ENCODE data around the gene KCNIP4. TPM values are rescaled to one million over a fixed set of nuclear protein-coding genes. Genes with fewer than 3 reads are reported as not detected.

KCNIP4 gene
- polyA plus RNA-seq, 3 donors = 0.09 to 0.25 TPM; not detected in 1

DNA sequence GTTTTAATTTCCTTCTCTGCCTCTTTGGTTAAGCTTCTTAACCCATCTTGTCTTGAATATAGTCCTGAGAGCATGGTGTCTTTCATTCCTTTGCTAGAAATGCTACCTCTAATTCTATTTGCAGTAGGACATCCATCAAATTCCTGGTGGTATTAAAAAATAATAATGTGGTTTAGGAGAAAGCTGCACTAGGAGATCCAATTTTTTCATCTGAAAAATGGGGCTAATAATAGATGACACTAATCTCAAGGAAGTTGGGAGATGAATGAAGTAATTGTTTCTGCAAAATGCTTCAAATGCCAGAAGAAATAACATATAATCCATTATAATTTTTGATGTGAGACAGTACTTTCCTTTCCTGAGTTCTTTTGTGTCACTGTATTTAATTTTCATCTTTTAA is 1053.4 kb downstream of the KCNIP4 start:
- H3K4me1 ChIP-seq (ENCODE audit: control insufficient read depth in 1 of 2, insufficient read depth in 2 of 2, low read length in 2 of 2) = no peaks in the 10 kb centered on the region
- H3K4me2 ChIP-seq (replicated peaks; ENCODE audit: extremely low read depth, low read length, poor library complexity, severe bottlenecking) = no peak overlapping the region
- no peaks in the 10 kb centered on the region for H3K4me1 Mint-ChIP-seq
- no peaks in the 10 kb centered on the region for H4K20me1 ChIP-seq (ENCODE audit: insufficient read depth, low read length)
- H3K27me3 Mint-ChIP-seq (ENCODE audit: low read depth in 3 of 3) = no peaks in the 10 kb centered on the region
- TF ChIP-seq, protein P1, sequence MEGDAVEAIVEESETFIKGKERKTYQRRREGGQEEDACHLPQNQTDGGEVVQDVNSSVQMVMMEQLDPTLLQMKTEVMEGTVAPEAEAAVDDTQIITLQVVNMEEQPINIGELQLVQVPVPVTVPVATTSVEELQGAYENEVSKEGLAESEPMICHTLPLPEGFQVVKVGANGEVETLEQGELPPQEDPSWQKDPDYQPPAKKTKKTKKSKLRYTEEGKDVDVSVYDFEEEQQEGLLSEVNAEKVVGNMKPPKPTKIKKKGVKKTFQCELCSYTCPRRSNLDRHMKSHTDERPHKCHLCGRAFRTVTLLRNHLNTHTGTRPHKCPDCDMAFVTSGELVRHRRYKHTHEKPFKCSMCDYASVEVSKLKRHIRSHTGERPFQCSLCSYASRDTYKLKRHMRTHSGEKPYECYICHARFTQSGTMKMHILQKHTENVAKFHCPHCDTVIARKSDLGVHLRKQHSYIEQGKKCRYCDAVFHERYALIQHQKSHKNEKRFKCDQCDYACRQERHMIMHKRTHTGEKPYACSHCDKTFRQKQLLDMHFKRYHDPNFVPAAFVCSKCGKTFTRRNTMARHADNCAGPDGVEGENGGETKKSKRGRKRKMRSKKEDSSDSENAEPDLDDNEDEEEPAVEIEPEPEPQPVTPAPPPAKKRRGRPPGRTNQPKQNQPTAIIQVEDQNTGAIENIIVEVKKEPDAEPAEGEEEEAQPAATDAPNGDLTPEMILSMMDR (IDR thresholded peaks at IDR 0.05) = no peak
- no peak overlapping the region for H3K9ac ChIP-seq (ENCODE audit: insufficient read depth, low read length, poor library complexity, severe bottlenecking)
- H3K4me3 Mint-ChIP-seq = no peak overlapping the region
- H3K27ac Mint-ChIP-seq = no peak overlapping the region
- intact Hi-C loops (cut with micrococcal nuclease) = no loop called here
- no peak for DNase-seq
- H3K27ac ChIP-seq (ENCODE audit: low read depth in 1 of 2, low read length in 2 of 2) = no peak overlapping the region
- H3K4me3 ChIP-seq (replicated peaks in 1 of 3; ENCODE audit: low read depth in 2 of 3, low read length in 3 of 3) = no peak overlapping the region
- H3K79me2 ChIP-seq (ENCODE audit: insufficient read depth, low read length) = no peaks in the 10 kb centered on the region
- no peak overlapping the region for H2AFZ ChIP-seq (ENCODE audit: insufficient read depth, low read depth, low read length, poor library complexity, severe bottlenecking)
- peaks cover 0 to 7% (median 6%) of the 10 kb centered on the region in 7 donors for H3K9me3 Mint-ChIP-seq
- H3K36me3 ChIP-seq (replicated peaks in 1 of 2; ENCODE audit: control insufficient read depth in 1 of 2, insufficient read depth in 2 of 2, low read length in 2 of 2) = no peaks in the 10 kb centered on the region
- no peaks in the 10 kb centered on the region for H3K36me3 Mint-ChIP-seq
- no peaks in the 10 kb centered on the region for H3K9me3 ChIP-seq (replicated peaks in 1 of 2; ENCODE audit: control insufficient read depth in 1 of 2, insufficient read depth in 1 of 2, low read length in 2 of 2)
- no peaks in the 10 kb centered on the region for H3K27me3 ChIP-seq (ENCODE audit: control insufficient read depth in 2 of 2, insufficient read depth in 2 of 2, low read length in 2 of 2)

DNA sequence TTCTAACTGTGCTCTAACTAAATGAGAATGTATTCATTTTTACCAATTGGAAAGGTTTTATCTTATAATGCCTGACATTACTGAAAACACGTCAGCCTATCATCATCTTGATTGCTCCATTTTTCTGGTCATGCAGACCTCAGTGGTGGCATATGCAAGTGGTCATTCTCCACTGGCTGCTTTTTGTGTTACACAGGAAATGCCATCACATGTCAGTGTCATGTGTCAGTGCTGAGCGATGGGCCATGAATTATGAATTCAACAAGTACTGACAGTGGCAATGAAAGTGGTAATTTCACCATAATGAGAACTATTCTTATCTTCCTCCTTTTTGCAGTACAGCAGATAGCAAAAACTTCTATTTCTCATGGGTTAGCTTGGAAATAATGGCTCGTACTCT is 1057.8 kb downstream of the KCNIP4 start:
- no peak overlapping the region for H3K4me3 ChIP-seq (replicated peaks in 1 of 3; ENCODE audit: low read depth in 2 of 3, low read length in 3 of 3)
- no peaks in the 10 kb centered on the region for H3K4me1 ChIP-seq (ENCODE audit: control insufficient read depth in 1 of 2, insufficient read depth in 2 of 2, low read length in 2 of 2)
- TF ChIP-seq, protein P1 (IDR thresholded peaks at IDR 0.05) = no peak
- H3K9me3 ChIP-seq (replicated peaks in 1 of 2; ENCODE audit: control insufficient read depth in 1 of 2, insufficient read depth in 1 of 2, low read length in 2 of 2) = peaks cover 0 to 6% of the 10 kb centered on the region in 2 donors
- intact Hi-C loops (cut with micrococcal nuclease) = no loop called here
- no peaks in the 10 kb centered on the region for H3K36me3 Mint-ChIP-seq
- no peak overlapping the region for H3K27ac ChIP-seq (ENCODE audit: low read depth in 1 of 2, low read length in 2 of 2)
- no peaks in the 10 kb centered on the region for H4K20me1 ChIP-seq (ENCODE audit: insufficient read depth, low read length)
- peaks cover 0 to 9% (median 4%) of the 10 kb centered on the region in 7 donors for H3K9me3 Mint-ChIP-seq
- H3K4me3 Mint-ChIP-seq = no peak overlapping the region
- no peak overlapping the region for H2AFZ ChIP-seq (ENCODE audit: insufficient read depth, low read depth, low read length, poor library complexity, severe bottlenecking)
- H3K9ac ChIP-seq (ENCODE audit: insufficient read depth, low read length, poor library complexity, severe bottlenecking) = no peak overlapping the region
- no peaks in the 10 kb centered on the region for H3K27me3 ChIP-seq (ENCODE audit: control insufficient read depth in 2 of 2, insufficient read depth in 2 of 2, low read length in 2 of 2)
- H3K4me2 ChIP-seq (replicated peaks; ENCODE audit: extremely low read depth, low read length, poor library complexity, severe bottlenecking) = no peak overlapping the region
- 100% methylated on average over 1 of the region's 3 CpGs for whole genome bisulfite sequencing (ENCODE audit: insufficient coverage)
- peaks cover 0 to 2% (median 0%) of the 10 kb centered on the region in 3 donors for H3K27me3 Mint-ChIP-seq (ENCODE audit: low read depth in 3 of 3)
- H3K4me1 Mint-ChIP-seq = no peaks in the 10 kb centered on the region
- H3K27ac Mint-ChIP-seq = no peak overlapping the region
- no peaks in the 10 kb centered on the region for H3K36me3 ChIP-seq (replicated peaks in 1 of 2; ENCODE audit: control insufficient read depth in 1 of 2, insufficient read depth in 2 of 2, low read length in 2 of 2)
- H3K79me2 ChIP-seq (ENCODE audit: insufficient read depth, low read length) = no peaks in the 10 kb centered on the region
- no peak for DNase-seq

All from CD14-positive monocyte (primary cell).